Effector memory CD4-positive, alpha-beta T cell (primary cell): Measurements from ENCODE around the gene RASAL2.

Experiments used
- DNase-seq, 3 donors: peaks; one replicate each; pipeline ENCODE4 v3.0.0-alpha.2; 2020
- H3K27ac ChIP-seq: 2 replicates; pipeline ENCODE4 v1.7.0; 2013; ENCODE audit warnings: mild to moderate bottlenecking, low read length, moderate library complexity; ENCODE audit not compliant: insufficient read depth, poor library complexity, severe bottlenecking
- H3K27me3 ChIP-seq: replicated peaks from 2 replicates; pipeline ENCODE4 v1.7.0; 2013; ENCODE audit warnings: mild to moderate bottlenecking, low read length; ENCODE audit not compliant: insufficient read depth, control insufficient read depth, poor library complexity, severe bottlenecking
- H3K36me3 ChIP-seq: 2 replicates; pipeline ENCODE4 v1.7.0; 2013; ENCODE audit warnings: mild to moderate bottlenecking, low read length, moderate library complexity; ENCODE audit not compliant: control insufficient read depth, insufficient read depth
- H3K4me1 ChIP-seq: 2 replicates; pipeline ENCODE4 v1.7.0; 2013; ENCODE audit warnings: low read length, mild to moderate bottlenecking; ENCODE audit not compliant: control insufficient read depth, insufficient read depth, poor library complexity, severe bottlenecking
- H3K4me3 ChIP-seq: 2 replicates; pipeline ENCODE4 v1.7.0; 2013; ENCODE audit warnings: low read length, low read depth, mild to moderate bottlenecking; ENCODE audit not compliant: insufficient read depth, poor library complexity, severe bottlenecking
- H3K9me3 ChIP-seq: 2 replicates; pipeline ENCODE4 v1.7.0; 2013; ENCODE audit warnings: mild to moderate bottlenecking, low read length, moderate library complexity; ENCODE audit not compliant: control insufficient read depth

The RASAL2 gene

DNA sequence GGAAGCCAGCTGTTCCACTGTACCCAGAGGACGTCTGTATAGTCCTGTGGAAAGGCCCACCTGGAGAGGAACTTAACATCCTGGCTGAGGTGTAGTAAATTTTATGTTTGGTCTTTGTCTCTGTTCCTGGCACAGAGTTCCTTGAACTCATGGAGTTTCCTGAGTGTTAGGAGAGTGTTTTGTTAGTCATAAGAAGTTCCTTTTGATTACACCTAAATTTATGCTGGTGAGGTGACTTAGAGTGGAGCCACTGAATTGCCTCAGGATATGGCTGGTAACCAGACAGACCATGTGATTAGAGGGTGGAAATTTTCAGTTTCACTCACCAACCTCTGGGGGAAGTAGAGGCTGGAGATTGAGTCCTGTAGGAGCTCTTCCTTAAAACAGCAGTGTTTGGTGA is 57.9 kb downstream of the RASAL2 start:
- H3K36me3 ChIP-seq = no peaks in the 10 kb centered on the region
- no peak overlapping the region for H3K4me3 ChIP-seq
- H3K27ac ChIP-seq = no peak overlapping the region
- H3K27me3 ChIP-seq = no peaks in the 10 kb centered on the region
- no peak for DNase-seq
- no peaks in the 10 kb centered on the region for H3K4me1 ChIP-seq
- H3K9me3 ChIP-seq = no peaks in the 10 kb centered on the region

DNA sequence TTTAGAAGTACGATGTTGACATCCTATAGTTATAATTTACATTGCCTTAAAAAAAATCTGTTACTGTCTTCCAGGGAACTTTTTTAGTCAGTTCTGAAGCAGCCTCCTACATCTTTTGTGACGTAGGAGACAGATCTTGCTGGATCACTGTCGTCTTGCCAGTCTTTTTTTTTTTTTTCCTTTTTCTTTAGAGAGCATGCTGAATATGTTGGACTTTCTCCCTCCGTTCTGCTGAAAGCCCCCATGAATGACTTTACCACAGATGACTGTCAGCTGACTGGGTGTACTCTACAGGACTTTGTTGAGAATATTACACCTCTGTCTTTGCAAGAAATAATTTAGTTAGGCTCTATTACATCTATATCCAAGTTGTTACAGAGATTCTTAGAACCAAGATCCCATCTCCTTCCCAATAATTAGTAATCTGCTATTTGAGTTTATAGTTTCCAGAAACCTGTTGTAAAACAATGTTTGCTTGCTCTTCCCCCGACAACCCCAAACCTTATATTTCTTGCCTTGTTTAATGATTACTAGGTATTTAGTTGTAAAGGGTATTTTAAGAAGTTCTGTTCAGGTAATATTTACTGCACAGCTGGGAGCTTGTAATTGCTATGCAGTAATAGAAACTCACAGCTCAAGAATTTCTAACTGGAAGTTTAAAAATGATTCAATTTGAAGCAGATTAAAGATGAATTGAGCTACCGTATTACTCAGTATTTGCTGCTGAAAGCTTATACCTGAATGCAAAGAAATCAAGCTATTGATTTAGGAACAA is 61.8 kb downstream of the RASAL2 start:
- no peak for DNase-seq
- H3K27ac ChIP-seq = no peak overlapping the region

DNA sequence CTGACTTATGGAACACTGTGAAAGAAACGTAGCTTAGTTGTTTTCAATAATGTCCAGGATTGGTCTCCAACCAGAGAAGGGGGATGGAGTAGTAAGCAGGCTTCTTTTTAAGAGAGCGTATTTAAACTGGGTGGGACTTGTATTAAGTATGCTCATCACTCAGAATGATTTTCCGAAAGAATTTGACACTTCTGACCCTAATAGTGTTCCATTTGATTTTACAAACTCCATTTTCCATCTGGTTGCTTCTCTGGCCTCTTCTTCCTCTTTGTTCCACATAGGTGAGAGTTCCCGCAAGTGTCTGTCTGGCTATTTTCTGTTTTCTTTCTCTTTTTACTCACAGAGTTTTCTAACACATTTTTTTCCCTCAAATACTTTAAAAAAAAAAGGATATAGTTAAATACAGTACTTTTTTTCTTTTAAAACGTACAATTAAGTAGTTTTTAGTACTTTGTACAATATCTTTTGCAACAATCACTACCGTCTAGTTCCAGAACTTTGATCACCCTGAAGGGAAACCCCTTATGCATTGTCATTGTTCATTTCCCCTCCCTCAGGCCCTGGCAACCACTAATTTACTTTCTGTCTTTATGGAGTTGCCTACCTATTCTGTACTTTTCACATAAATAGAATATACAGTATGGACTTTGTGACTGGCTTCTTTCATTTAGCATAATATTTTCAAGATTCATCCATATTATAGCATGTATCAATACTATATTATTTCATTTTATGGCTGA is 67.0 kb downstream of the RASAL2 start:
- Histone ChIP-seq H3K27me3 (no peaks in the 10 kb centered on the region), H3K27ac (no peak overlapping the region), H3K4me1 (no peaks in the 10 kb centered on the region), H3K36me3 (no peaks in the 10 kb centered on the region), H3K4me3 (no peak overlapping the region), H3K9me3 (no peaks in the 10 kb centered on the region)
- DNase-seq = no peak

More for the DNA sequence above, 61.8 kb downstream of the RASAL2 start:
- Histone ChIP-seq H3K4me3 (no peak overlapping the region), H3K27me3 (no peaks in the 10 kb centered on the region), H3K4me1 (no peaks in the 10 kb centered on the region), H3K36me3 (no peaks in the 10 kb centered on the region), H3K9me3 (no peaks in the 10 kb centered on the region)

DNA sequence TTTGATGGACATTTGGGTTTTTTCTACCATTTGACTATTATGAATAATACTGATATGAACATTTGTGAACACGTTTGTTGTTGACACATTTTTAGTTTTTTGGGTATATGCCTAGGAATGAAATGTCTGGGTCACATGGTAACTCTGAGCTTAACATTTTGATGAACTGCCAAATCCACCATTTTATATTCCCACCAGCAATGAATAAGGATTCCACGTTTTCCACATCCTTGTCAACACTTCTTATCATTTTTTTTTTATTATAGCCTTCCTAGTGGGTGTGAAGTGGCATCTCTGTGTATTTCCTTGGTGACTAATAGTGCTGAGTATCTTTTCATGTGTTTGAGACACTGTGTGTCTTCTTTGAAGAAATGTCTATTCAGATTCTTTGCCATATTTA is 67.6 kb downstream of the RASAL2 start:
- Histone ChIP-seq H3K27me3 (no peaks in the 10 kb centered on the region), H3K27ac (no peak overlapping the region), H3K9me3 (no peaks in the 10 kb centered on the region), H3K36me3 (no peaks in the 10 kb centered on the region), H3K4me3 (no peak overlapping the region), H3K4me1 (no peaks in the 10 kb centered on the region)
- DNase-seq = no peak

DNA sequence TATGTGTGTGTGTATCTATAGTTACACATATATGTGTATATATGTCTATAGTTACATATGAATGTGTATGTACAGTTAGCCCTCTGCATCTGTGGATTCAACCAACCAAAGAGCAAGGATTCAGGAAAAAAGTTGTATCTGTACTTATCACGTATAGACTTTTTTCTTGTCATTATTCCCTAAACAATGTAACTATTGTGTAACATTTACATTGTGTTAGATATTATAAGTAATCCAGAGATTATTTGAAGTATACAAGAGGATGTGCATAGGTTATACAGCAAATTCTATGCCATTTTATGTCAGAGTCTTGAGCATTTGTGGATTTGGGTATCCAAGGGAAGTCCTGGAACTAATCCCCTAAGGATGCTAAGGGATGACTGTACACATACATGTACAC is 71.3 kb downstream of the RASAL2 start:
- no peaks in the 10 kb centered on the region for H3K9me3 ChIP-seq
- no peak overlapping the region for H3K27ac ChIP-seq
- H3K4me1 ChIP-seq = no peaks in the 10 kb centered on the region
- H3K27me3 ChIP-seq = no peaks in the 10 kb centered on the region
- no peak overlapping the region for H3K4me3 ChIP-seq
- no peak for DNase-seq
- no peaks in the 10 kb centered on the region for H3K36me3 ChIP-seq

DNA sequence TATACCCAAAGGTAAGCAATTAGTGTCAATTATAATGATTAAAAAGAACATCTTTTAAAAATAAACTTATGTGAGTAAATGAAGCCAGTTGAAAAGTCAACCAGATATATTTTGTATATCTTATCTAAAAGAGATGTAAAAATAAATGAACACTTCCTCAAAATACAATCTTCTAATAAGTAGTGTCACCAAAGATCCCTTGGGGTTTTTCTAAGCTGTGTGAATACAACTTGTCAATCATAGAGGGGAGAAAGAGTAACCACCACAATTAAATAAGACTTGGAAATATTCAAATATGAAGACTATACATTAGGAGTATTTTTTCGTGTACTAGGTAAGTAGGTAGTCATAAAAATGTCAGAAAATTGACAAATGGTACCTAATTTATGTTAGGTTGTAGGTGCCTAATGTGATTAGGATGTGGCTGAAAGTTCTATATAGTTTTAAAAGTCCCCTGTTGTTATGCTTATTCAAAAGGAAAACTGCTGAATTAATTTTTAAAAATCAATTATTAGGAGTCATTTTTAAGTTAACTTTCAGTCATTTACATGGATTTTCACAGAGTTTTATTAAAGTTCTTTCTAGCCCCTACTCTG is 72.6 kb downstream of the RASAL2 start:
- Histone ChIP-seq H3K27me3 (no peaks in the 10 kb centered on the region), H3K4me3 (no peak overlapping the region), H3K4me1 (no peaks in the 10 kb centered on the region), H3K27ac (no peak overlapping the region), H3K36me3 (no peaks in the 10 kb centered on the region), H3K9me3 (no peaks in the 10 kb centered on the region)
- DNase-seq = no peak

DNA sequence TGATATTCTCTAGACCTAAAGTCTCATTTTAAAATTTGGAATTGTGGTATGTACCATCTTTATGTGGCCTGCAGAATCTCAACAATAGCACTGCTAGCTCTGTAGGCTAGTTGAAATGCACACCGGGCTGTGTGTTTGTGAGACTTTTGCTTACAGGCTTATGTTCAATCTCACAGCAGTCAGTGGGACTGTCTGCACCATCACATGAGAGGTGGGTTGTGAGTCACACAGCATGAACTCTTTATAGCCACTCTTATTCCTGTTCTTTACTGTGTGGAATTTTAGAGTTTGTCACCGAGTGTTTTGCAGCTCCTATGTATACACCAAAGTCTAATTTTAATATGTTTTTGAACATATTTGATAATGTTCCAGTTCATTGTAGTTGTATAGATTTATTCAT is 74.6 kb downstream of the RASAL2 start:
- Histone ChIP-seq H3K9me3 (no peaks in the 10 kb centered on the region), H3K36me3 (no peaks in the 10 kb centered on the region), H3K27ac (no peak overlapping the region), H3K4me1 (no peaks in the 10 kb centered on the region), H3K4me3 (no peak overlapping the region), H3K27me3 (no peaks in the 10 kb centered on the region)
- no peak for DNase-seq

DNA sequence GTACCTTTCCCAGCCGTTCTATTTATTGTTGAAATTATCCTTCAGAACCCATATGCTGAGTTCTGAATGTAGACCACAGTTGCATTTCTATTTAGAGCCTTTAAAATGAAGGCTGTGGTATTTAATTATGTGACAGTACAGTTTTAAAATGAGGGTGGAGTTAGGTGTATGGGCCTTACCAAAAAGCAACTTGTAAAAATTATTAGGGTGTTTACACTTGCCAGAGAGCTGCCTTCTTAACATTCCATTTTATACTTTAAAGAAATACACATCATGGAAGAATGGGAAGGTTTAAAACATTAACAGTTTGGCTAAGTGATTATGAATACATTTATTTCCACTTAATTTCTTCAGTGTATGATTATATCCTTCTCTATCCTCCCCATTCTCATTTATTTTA is 75.7 kb downstream of the RASAL2 start:
- H3K4me1 ChIP-seq = no peaks in the 10 kb centered on the region
- no peak overlapping the region for H3K27ac ChIP-seq
- H3K9me3 ChIP-seq = no peaks in the 10 kb centered on the region
- no peaks in the 10 kb centered on the region for H3K36me3 ChIP-seq
- DNase-seq = no peak
- no peak overlapping the region for H3K4me3 ChIP-seq
- no peaks in the 10 kb centered on the region for H3K27me3 ChIP-seq

DNA sequence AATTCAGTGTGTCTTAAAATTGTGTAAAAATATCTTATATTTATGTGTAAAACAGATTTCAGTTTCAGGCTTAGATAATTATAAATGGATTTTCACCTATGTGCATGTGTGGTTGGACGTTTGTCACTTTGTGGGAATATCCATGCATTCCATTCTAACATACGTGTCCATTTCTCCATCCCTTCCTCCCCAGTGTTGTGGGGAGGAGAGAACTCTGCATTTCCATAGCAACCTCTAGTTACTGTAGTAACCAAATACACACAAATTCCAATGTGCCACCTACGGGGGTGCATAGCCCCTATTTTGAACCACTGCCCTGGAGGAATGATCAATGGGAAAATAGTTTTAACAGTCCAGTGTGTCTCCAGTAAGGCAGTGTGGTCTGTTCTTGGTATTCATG is 79.0 kb downstream of the RASAL2 start:
- Histone ChIP-seq H3K27ac (no peak overlapping the region), H3K9me3 (no peaks in the 10 kb centered on the region), H3K4me3 (no peak overlapping the region), H3K36me3 (no peaks in the 10 kb centered on the region), H3K27me3 (no peaks in the 10 kb centered on the region), H3K4me1 (no peaks in the 10 kb centered on the region)
- no peak for DNase-seq

DNA sequence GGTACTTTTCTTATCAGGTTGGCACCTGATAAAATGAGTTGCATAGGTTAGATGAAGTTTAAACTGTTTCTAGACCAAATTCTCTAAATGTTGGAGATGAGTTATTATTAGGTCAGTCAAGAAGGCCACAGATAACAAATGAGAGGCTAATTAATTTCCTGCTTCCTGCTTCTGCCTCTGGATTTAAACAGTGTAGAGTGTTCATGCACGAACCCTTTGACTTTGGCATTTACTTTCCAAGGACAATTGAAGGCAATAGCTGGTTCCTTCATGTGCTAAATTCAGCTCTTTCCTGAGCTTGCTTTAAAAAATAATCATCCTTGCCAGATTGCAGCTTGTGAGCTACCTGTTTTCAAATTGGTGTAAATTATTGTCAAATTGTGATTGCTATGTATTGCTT is 80.6 kb downstream of the RASAL2 start:
- Histone ChIP-seq H3K4me3 (no peak overlapping the region), H3K4me1 (no peaks in the 10 kb centered on the region), H3K9me3 (no peaks in the 10 kb centered on the region), H3K27ac (no peak overlapping the region), H3K36me3 (no peaks in the 10 kb centered on the region), H3K27me3 (no peaks in the 10 kb centered on the region)
- DNase-seq = no peak
